Neural cell (in vitro differentiated cells): ENCODE results near the gene HPS6. TPM values are rescaled to one million over a fixed set of nuclear protein-coding genes. Genes with fewer than 3 reads are reported as not detected.

ENCODE experiments used
- H2AFZ ChIP-seq: fragments of 200-600, 300-800 bp; sonication (generic), shearing (Covaris generic); 2 replicates; pipeline ENCODE4 v1.6.0; 2014; ENCODE audit warnings: low read depth, mild to moderate bottlenecking, antibody characterized with exemption, low read length, moderate library complexity
- H3F3A ChIP-seq: fragments of 200-600 bp; shearing (Covaris generic); 2 replicates; pipeline ENCODE4 v1.6.1; 2016; ENCODE audit warnings: mild to moderate bottlenecking, moderate library complexity, mixed read lengths, antibody characterized with exemption, low read length; ENCODE audit not compliant: insufficient read depth, poor library complexity, severe bottlenecking
- H3K27ac ChIP-seq: fragments of 200-600, 300-800 bp; sonication (generic), shearing (Covaris generic); 2 replicates; pipeline ENCODE4 v1.5.1; 2014; ENCODE audit warnings: mild to moderate bottlenecking, low read length, moderate library complexity
- H3K27me3 ChIP-seq: fragments of 300-800, 200-600 bp; sonication (generic), shearing (Covaris generic); 2 replicates; pipeline ENCODE4 v1.6.0; 2014; ENCODE audit warnings: mild to moderate bottlenecking, low read depth, low read length, moderate library complexity; ENCODE audit not compliant: insufficient read depth
- H3K36me3 ChIP-seq: fragments of 300-800, 200-600 bp; sonication (generic), shearing (Covaris generic); 2 replicates; pipeline ENCODE4 v1.5.1; 2014; ENCODE audit warnings: mild to moderate bottlenecking, antibody characterized with exemption, low read length, moderate library complexity; ENCODE audit not compliant: insufficient read depth
- H3K4me2 ChIP-seq: fragments of 300-800, 200-600 bp; sonication (generic), shearing (Covaris generic); 2 replicates; pipeline ENCODE4 v1.6.0; 2014; ENCODE audit warnings: mild to moderate bottlenecking, low read length
- H3K4me3 ChIP-seq: fragments of 300-800, 200-600 bp; sonication (generic), shearing (Covaris generic); 2 replicates; pipeline ENCODE4 v1.5.1; 2014; ENCODE audit warnings: mild to moderate bottlenecking, low read length, moderate library complexity
- H3K79me2 ChIP-seq: fragments of 200-600 bp; shearing (Covaris generic); replicated peaks from 2 replicates; pipeline ENCODE4 v1.6.0; 2014; ENCODE audit warnings: mild to moderate bottlenecking, low read length, moderate library complexity; ENCODE audit not compliant: insufficient read depth
- H3K9ac ChIP-seq: fragments of 300-800, 200-600 bp; sonication (generic), shearing (Covaris generic); 2 replicates; pipeline ENCODE4 v1.6.1; 2016; ENCODE audit warnings: mild to moderate bottlenecking, low read length, mixed read lengths
- H3K9me2 ChIP-seq: fragments of 200-600 bp; shearing (Covaris generic); 2 replicates; pipeline ENCODE4 v1.6.1; 2016; ENCODE audit warnings: mild to moderate bottlenecking, low read length, mixed read lengths; ENCODE audit not compliant: insufficient read depth
- H3K9me3 ChIP-seq: fragments of 200-600, 300-800 bp; sonication (generic), shearing (Covaris generic); 2 replicates; pipeline ENCODE4 v1.6.1; 2016; ENCODE audit warnings: mild to moderate bottlenecking, mixed run types, low read length, moderate library complexity, mixed read lengths
- H4K20me1 ChIP-seq: fragments of 200-600 bp; shearing (Covaris generic); 2 replicates; pipeline ENCODE4 v1.6.1; 2016; ENCODE audit warnings: mild to moderate bottlenecking, mixed run types; ENCODE audit not compliant: insufficient read depth
- EP300 ChIP-seq: fragments of 450-650 bp; conservative IDR thresholded peaks from 2 replicates; pipeline ENCODE4 v1.6.1; 2014; ENCODE audit warnings: antibody characterized with exemption, mild to moderate bottlenecking, moderate library complexity; ENCODE audit not compliant: poor library complexity, severe bottlenecking
- EZH2 ChIP-seq: fragments of 200-600, 300-800 bp; shearing (Covaris generic), sonication (generic); IDR thresholded peaks from 2 replicates; pipeline ENCODE4 v1.6.1; 2014; ENCODE audit warnings: antibody characterized with exemption, low read length, borderline replicate concordance, mild to moderate bottlenecking; ENCODE audit not compliant: insufficient read depth, poor library complexity, severe bottlenecking
- MXI1 ChIP-seq: fragments of 450-650 bp; conservative IDR thresholded peaks from 2 replicates; pipeline ENCODE4 v1.6.1; 2014; ENCODE audit warnings: antibody characterized with exemption, mild to moderate bottlenecking; ENCODE audit not compliant: poor library complexity, severe bottlenecking
- POLR2AphosphoS5 ChIP-seq: IDR thresholded peaks from 2 replicates; pipeline ENCODE4 v1.6.1; 2012
- RAD21 ChIP-seq: fragments of 450-650 bp; conservative IDR thresholded peaks from 2 replicates; pipeline ENCODE4 v1.6.1; 2014; ENCODE audit warnings: antibody characterized with exemption, mild to moderate bottlenecking, moderate library complexity
- REST ChIP-seq: IDR thresholded peaks from 2 replicates; pipeline ENCODE4 v1.6.1; 2012; ENCODE audit warnings: borderline replicate concordance
- SMC3 ChIP-seq: fragments of 450-650 bp; conservative IDR thresholded peaks from 2 replicates; pipeline ENCODE4 v1.6.1; 2014; ENCODE audit warnings: antibody characterized with exemption, mild to moderate bottlenecking, moderate library complexity; ENCODE audit not compliant: poor library complexity
- TAF1 ChIP-seq: IDR thresholded peaks from 2 replicates; pipeline ENCODE4 v1.6.1; 2012; ENCODE audit warnings: low read depth
- polyA plus RNA-seq: library from polyadenylated mRNA; depleted of rRNA; stranded (reverse); fragments of >200 nt; gene quantifications from 2 replicates; pipeline ENCODE4 v1.2.3, GENCODE V29; 2014
- TF ChIP-seq, protein P1 (sequence below): fragments of 450-650 bp; IDR thresholded peaks from 2 replicates; pipeline ENCODE4 v1.5.1; 2014; ENCODE audit warnings: antibody characterized with exemption, mild to moderate bottlenecking, moderate library complexity; ENCODE audit not compliant: poor library complexity, severe bottlenecking

The HPS6 gene
- polyA plus RNA-seq, 1 donor from 2014 or later: 9.6 TPM

DNA sequence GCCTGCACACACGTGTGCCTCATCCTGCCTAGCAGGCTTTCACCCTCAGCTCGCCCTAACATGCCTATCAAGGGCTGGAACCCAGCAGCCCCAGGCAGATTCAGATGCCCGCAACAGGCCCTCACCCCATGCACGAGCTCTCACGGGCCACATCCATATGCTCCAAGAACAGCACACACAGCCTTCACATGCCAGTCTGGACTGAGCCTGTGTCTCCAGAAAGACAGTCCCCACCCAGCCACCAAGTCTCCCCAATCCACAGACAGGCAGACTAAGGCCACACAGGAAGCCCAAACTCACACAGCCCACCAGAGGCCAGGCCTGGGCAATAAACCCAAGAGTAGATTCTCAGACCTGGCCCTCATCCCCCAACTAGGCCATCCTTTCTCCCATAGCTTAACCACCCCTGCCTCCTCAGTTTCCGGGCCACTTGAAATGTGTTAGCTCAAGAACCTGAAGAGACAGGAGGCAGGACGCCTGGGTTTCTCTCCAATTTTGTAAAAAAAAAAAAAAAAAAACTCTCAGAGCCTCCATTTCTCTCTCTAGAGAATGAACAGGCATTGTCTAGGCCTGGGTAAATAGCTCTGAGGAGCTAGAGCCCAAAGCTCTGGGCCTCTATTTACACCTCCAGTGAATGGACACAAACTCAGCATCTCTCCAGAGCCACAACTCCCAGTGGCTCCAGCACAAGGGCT is 48.3 kb downstream of the HPS6 start:
- Histone ChIP-seq H3F3A (no peaks in the 10 kb centered on the region), H3K27ac (peak overlapping the region; percentile 93), H2AFZ (no peak overlapping the region), H3K9ac (peak overlapping the region; percentile 88), H4K20me1 (peaks cover 18% of the 10 kb centered on the region), H3K27me3 (no peaks in the 10 kb centered on the region), H3K4me2 (peak overlapping the region; percentile 93), H3K4me3 (peak overlapping the region; percentile 92), H3K9me3 (no peaks in the 10 kb centered on the region), H3K36me3 (no peaks in the 10 kb centered on the region), H3K79me2 (peaks cover 63% of the 10 kb centered on the region), H3K9me2 (no peaks in the 10 kb centered on the region)
- TF ChIP-seq EP300 (no peak), POLR2AphosphoS5 (no peak), MXI1 (no peak), SMC3 (no peak), RAD21 (no peak)
- TF ChIP-seq, protein P1, sequence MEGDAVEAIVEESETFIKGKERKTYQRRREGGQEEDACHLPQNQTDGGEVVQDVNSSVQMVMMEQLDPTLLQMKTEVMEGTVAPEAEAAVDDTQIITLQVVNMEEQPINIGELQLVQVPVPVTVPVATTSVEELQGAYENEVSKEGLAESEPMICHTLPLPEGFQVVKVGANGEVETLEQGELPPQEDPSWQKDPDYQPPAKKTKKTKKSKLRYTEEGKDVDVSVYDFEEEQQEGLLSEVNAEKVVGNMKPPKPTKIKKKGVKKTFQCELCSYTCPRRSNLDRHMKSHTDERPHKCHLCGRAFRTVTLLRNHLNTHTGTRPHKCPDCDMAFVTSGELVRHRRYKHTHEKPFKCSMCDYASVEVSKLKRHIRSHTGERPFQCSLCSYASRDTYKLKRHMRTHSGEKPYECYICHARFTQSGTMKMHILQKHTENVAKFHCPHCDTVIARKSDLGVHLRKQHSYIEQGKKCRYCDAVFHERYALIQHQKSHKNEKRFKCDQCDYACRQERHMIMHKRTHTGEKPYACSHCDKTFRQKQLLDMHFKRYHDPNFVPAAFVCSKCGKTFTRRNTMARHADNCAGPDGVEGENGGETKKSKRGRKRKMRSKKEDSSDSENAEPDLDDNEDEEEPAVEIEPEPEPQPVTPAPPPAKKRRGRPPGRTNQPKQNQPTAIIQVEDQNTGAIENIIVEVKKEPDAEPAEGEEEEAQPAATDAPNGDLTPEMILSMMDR: no peak

- Histone ChIP-seq H3K9ac (peak overlapping the region; percentile 88), H3K4me2 (peak overlapping the region; percentile 93), H3K4me3 (peak overlapping the region; percentile 92), H2AFZ (no peak overlapping the region), H3K27ac (peak overlapping the region; percentile 93), H3K36me3 (no peaks in the 10 kb centered on the region), H4K20me1 (peaks cover 18% of the 10 kb centered on the region), H3F3A (no peaks in the 10 kb centered on the region), H3K79me2 (peaks cover 71% of the 10 kb centered on the region), H3K9me2 (no peaks in the 10 kb centered on the region), H3K27me3 (no peaks in the 10 kb centered on the region), H3K9me3 (no peaks in the 10 kb centered on the region)
- TF ChIP-seq MXI1 (no peak), TAF1 (peak; percentile 14)
These were observed 49.1 kb downstream of the HPS6 start for GRCh38 chr10:102113956-102114857.

DNA sequence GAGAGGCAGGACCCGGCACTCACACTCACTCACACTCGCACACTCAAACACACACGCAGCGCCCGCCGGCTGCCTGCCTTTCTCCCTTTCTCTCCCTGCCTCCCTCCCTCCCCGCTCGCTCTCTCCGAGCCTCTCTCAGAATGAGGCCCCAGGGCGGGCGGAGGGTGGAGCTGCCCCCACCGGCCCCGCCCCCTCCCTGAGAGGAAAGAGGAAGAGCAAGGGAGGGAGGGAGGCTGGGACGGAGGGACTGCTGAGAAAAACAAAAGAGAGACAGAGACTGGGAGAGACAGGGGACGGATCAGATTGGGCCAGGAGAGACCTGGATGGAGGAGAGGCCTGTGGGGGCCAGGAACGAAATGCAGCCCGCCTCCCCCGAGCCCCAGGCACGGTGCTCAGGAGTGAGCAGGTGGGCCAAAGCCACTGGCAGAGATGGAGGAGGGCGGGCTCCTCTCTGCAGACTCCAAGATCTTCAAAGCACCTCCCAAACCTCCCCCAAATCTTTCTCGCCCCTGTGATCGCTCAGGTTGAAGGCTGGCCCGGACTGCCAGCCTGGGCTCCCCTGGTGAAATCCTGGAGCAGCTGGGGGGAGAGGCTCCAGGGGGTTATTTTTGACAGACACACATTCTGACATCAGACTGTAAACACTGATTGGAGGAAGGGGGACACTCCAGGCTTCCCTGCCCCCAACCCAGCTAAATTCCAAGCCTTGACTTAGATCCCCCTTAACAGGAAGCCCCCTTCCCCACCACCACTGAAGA is 49.9 kb downstream of the HPS6 start:
- Histone ChIP-seq H3K4me3 (peak overlapping the region; percentile 92), H3K27me3 (no peaks in the 10 kb centered on the region), H3K79me2 (peaks cover 78% of the 10 kb centered on the region), H4K20me1 (peaks cover 18% of the 10 kb centered on the region), H3K4me2 (peak overlapping the region; percentile 85), H3K9me2 (no peaks in the 10 kb centered on the region), H3F3A (no peaks in the 10 kb centered on the region), H3K9me3 (no peaks in the 10 kb centered on the region), H3K27ac (peak overlapping the region; percentile 93), H3K36me3 (no peaks in the 10 kb centered on the region), H3K9ac (peak overlapping the region; percentile 88), H2AFZ (peak overlapping the region; percentile 41)
- TF ChIP-seq RAD21 (no peak), POLR2AphosphoS5 (peak; percentile 97), EP300 (no peak), TAF1 (peak; percentile 81), REST (peak; percentile 76), MXI1 (peak; percentile 31), EZH2 (no peak), SMC3 (no peak)
- TF ChIP-seq, protein P1: no peak
